ENCODE results near the gene ATF3.

GRCh38 chr1:212583643-212584042, 24.9 kb upstream of the ATF3 start:
- TF ChIP-seq, protein P1, sequence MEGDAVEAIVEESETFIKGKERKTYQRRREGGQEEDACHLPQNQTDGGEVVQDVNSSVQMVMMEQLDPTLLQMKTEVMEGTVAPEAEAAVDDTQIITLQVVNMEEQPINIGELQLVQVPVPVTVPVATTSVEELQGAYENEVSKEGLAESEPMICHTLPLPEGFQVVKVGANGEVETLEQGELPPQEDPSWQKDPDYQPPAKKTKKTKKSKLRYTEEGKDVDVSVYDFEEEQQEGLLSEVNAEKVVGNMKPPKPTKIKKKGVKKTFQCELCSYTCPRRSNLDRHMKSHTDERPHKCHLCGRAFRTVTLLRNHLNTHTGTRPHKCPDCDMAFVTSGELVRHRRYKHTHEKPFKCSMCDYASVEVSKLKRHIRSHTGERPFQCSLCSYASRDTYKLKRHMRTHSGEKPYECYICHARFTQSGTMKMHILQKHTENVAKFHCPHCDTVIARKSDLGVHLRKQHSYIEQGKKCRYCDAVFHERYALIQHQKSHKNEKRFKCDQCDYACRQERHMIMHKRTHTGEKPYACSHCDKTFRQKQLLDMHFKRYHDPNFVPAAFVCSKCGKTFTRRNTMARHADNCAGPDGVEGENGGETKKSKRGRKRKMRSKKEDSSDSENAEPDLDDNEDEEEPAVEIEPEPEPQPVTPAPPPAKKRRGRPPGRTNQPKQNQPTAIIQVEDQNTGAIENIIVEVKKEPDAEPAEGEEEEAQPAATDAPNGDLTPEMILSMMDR (IDR thresholded peaks at IDR 0.05) = no peak
- no peak for TF ChIP-seq POLR2A (IDR thresholded peaks at IDR 0.05)
- no peak for TF ChIP-seq POLR2AphosphoS5 (IDR thresholded peaks at IDR 0.05)
